Naive thymus-derived CD4-positive, alpha-beta T cell (primary cell): ENCODE data around the gene ICOSLG. TPM values are rescaled to one million over a fixed set of nuclear protein-coding genes. Genes with fewer than 3 reads are reported as not detected.
"Not testable (repeated sequence)": the region's sequence is repeated elsewhere in the genome, so short reads cannot be mapped to it uniquely, and the experiment has no call there.

Experiments
- ATAC-seq: fragments of 150-1000 bp; cut with Tn5 transposase; 2 replicates; pipeline ENCODE4 v1.10.0; 2021; ENCODE audit warnings: mild to moderate bottlenecking, moderate library complexity
- CTCF ChIA-PET: fragments of 350-600 bp; sonication (Branson Sonifier 250); formaldehyde crosslinking; loops from one replicate; lab custom pipeline; 2021; ENCODE audit warnings: antibody characterized with exemption; lab: Charles Lee
- POLR2A ChIA-PET: fragments of 350-600 bp; sonication (Branson Sonifier 250); formaldehyde crosslinking; loops from one replicate; lab custom pipeline; 2021; ENCODE audit warnings: antibody characterized with exemption, inconsistent platforms; lab: Charles Lee
- DNase-seq, 9 donors: peaks; one replicate each; pipeline versions ENCODE4 v3.0.0 to v3.0.0-alpha.2; 2020 to 2022; ENCODE audit warnings: mixed read lengths in 1 of 9
- H3K27ac ChIP-seq: one replicate; pipeline ENCODE4 v1.7.0; 2013; ENCODE audit warnings: mild to moderate bottlenecking, low read depth, low read length, moderate library complexity
- H3K27me3 ChIP-seq, 2 donors: one replicate each; pipeline ENCODE4 v1.7.0; 2013; ENCODE audit warnings: low read length in 2 of 2, mild to moderate bottlenecking in 2 of 2, moderate library complexity in 2 of 2; ENCODE audit not compliant: control insufficient read depth in 2 of 2, insufficient read depth in 2 of 2
- H3K36me3 ChIP-seq, 3 experiments: 1 replicate in 2 of 3; 2 replicates in 1 of 3; pipeline ENCODE4 v1.7.0; 2013; ENCODE audit warnings: low read length in 3 of 3, mild to moderate bottlenecking in 3 of 3, moderate library complexity in 1 of 3; ENCODE audit not compliant: insufficient read depth in 3 of 3, control insufficient read depth in 2 of 3
- H3K4me1 ChIP-seq, 2 donors: one replicate each; pipeline ENCODE4 v1.7.0; 2013; ENCODE audit warnings: low read length in 2 of 2, mild to moderate bottlenecking in 2 of 2, moderate library complexity in 1 of 2; ENCODE audit not compliant: control insufficient read depth in 2 of 2, insufficient read depth in 2 of 2
- H3K4me3 ChIP-seq: 2 replicates; pipeline ENCODE4 v1.7.0; 2013; ENCODE audit warnings: mild to moderate bottlenecking, low read length
- H3K9me3 ChIP-seq, 3 experiments: 1 replicate in 2 of 3; 2 replicates in 1 of 3; pipeline ENCODE4 v1.7.0; 2013; ENCODE audit warnings: low read length in 3 of 3; ENCODE audit not compliant: control insufficient read depth in 2 of 3
- H3K27ac Mint-ChIP-seq, 9 donors: one replicate each; pipeline ENCODE4 v1.8.0; 2020 to 2022; ENCODE audit warnings: mixed read lengths in 9 of 9, mild to moderate bottlenecking in 8 of 9, moderate library complexity in 5 of 9, inconsistent platforms in 2 of 9
- H3K27me3 Mint-ChIP-seq, 5 donors: one replicate each; pipeline ENCODE4 v1.8.0; 2021 to 2022; ENCODE audit warnings: mixed read lengths in 5 of 5, mild to moderate bottlenecking in 1 of 5
- H3K36me3 Mint-ChIP-seq, 5 donors: one replicate each; pipeline ENCODE4 v1.8.0; 2020 to 2022; ENCODE audit warnings: mixed read lengths in 5 of 5, mild to moderate bottlenecking in 3 of 5, inconsistent platforms in 1 of 5
- H3K4me1 Mint-ChIP-seq, 7 donors: one replicate each; pipeline ENCODE4 v1.8.0; 2020 to 2022; ENCODE audit warnings: mixed read lengths in 7 of 7, mild to moderate bottlenecking in 3 of 7, inconsistent platforms in 1 of 7
- H3K4me3 Mint-ChIP-seq, 10 donors: one replicate each; pipeline ENCODE4 v1.8.0; 2020 to 2022; ENCODE audit warnings: mild to moderate bottlenecking in 10 of 10, mixed read lengths in 10 of 10, moderate library complexity in 6 of 10, inconsistent platforms in 2 of 10
- H3K9me3 Mint-ChIP-seq, 11 donors: one replicate each; pipeline ENCODE4 v1.8.0; 2020 to 2022; ENCODE audit warnings: mixed read lengths in 11 of 11, mild to moderate bottlenecking in 4 of 11, inconsistent platforms in 1 of 11, moderate library complexity in 1 of 11
- intact Hi-C, 2 donors: fragments of 100-400 bp; cut with micrococcal nuclease; formaldehyde crosslinking; loops; one replicate each; pipeline ENCODE4 v1.15.1; 2023
- polyA plus RNA-seq, 2 donors: library from polyadenylated mRNA; unstranded; fragments of 300-500 nt; fragmentation: Illumina TruSeq; gene quantifications; one replicate each; pipeline ENCODE4 v1.2.3, GENCODE V29; 2021
- total RNA-seq, 6 experiments: library from RNA in 5 of 6; stranded (reverse) in 5 of 6; gene quantifications; 1 replicate in 5 of 6; 2 replicates in 1 of 6; pipeline ENCODE4 v1.2.3 and lab custom pipeline; 2021 to 2026

The ICOSLG gene
- total and polyA plus RNA-seq, 7 experiments from 2014 or later, result 0.45 to 20.4 (median 4.9) TPM

GRCh38 chr21:44285138-44285992 lies 44.6 kb upstream of the ICOSLG start, which contains the start of gene AIRE:
TSS of gene AIRE (plus strand) at chr21:44285876. CDS start at chr21:44286007, 131 bp downstream.
- Histone ChIP-seq H3K36me3 (no peaks in the 10 kb centered on the region), H3K4me1 (no peaks in the 10 kb centered on the region), H3K9me3 (no peaks in the 10 kb centered on the region), H3K27me3 (no peaks in the 10 kb centered on the region), H3K4me3 (no peak within 1 kb of the TSS), H3K27ac (no peak within 1 kb of the TSS)
- POLR2A ChIA-PET, result no interaction called here
- Mint-ChIP-seq H3K4me1 (peaks cover 0 to 3% (median 0%) of the 10 kb centered on the region in 7 donors), H3K27me3 (peaks cover 0 to 3% (median 0%) of the 10 kb centered on the region in 5 donors), H3K27ac (no peak within 1 kb of the TSS), H3K9me3 (no peaks in the 10 kb centered on the region), H3K4me3 (no peak within 1 kb of the TSS), H3K36me3 (no peaks in the 10 kb centered on the region)
- intact Hi-C loops, result no loop called here
- CTCF ChIA-PET, result no interaction called here
- ATAC-seq (peak; percentile 35), DNase-seq (peak in 1 of 9 donors; percentile 3)

DNA sequence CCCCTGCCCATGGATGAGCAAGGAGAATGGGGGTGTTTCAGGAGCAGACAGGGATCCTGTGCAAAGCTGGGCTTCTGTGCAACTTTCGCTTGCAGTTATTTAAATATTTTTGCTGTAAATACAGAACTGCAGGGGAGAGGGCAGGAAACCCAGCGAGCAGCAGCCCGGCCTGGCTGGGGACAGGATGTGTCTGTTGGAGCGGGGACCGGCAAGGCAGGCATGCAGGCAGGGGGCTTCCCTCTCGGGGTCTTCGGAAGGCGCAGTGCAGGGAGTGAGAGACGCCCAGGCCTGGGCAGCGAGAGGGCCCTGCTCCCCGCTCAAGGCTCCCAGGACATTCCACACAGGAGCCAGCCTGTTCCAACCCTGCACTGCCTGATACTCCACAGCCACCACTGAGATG lies 43.2 kb upstream of the ICOSLG start:
- DNase-seq (peak in 1 of 9 donors; percentile 6), ATAC-seq (no peak)
- POLR2A ChIA-PET, result no interaction called here
- peaks cover 0 to 1% (median 0%) of the 10 kb centered on the region in 7 donors for H3K4me1 Mint-ChIP-seq
- CTCF ChIA-PET, result interaction anchor here (0.6 kb wide), 1 partner anchor 14 kb away, joined by 3 read pairs; no protein-coding TSS in a partner anchor
- no peak overlapping the region for H3K4me3 Mint-ChIP-seq
- Histone ChIP-seq H3K27ac (no peak overlapping the region), H3K36me3 (no peaks in the 10 kb centered on the region), H3K4me1 (no peaks in the 10 kb centered on the region), H3K9me3 (no peaks in the 10 kb centered on the region), H3K4me3 (no peak overlapping the region), H3K27me3 (no peaks in the 10 kb centered on the region)
- no peaks in the 10 kb centered on the region for H3K36me3 Mint-ChIP-seq
- no peak overlapping the region for H3K27ac Mint-ChIP-seq
- H3K27me3 Mint-ChIP-seq, result peaks cover 0 to 3% (median 0%) of the 10 kb centered on the region in 5 donors
- H3K9me3 Mint-ChIP-seq, result no peaks in the 10 kb centered on the region
- intact Hi-C loops, result no loop called here

DNA sequence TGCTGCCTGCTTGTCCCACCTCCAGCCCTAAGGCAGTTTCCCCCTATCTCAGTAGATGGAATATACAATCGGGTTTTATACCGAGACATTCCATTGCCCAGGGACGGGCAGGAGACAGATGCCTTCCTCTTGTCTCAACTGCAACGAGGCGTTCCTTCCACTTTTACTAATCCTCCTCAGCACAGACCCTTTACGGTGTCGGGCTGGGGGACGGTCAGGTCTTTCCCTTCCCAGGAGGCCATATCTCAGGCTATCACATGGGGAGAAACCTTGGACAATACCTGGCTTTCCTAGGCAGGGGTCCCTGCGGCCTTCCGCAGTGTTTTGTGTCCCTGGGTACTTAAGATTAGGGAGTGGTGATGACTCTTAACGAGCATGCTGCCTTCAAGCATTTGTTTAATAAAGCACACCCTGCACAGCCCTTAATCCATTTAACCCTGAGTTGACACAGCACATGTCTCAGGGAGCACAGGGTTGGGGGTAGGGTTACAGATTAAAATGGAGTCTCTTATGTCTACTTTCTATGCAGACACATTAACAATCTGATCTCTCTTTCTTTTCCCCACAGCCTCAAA lies 42.6 kb upstream of the ICOSLG start:
- H3K36me3 Mint-ChIP-seq, intact Hi-C loops, H3K27me3 Mint-ChIP-seq, H3K4me1 ChIP-seq, H3K4me3 ChIP-seq, DNase-seq, H3K4me3 Mint-ChIP-seq, CTCF ChIA-PET, ATAC-seq, H3K36me3 ChIP-seq, H3K27me3 ChIP-seq, H3K9me3 ChIP-seq, H3K27ac ChIP-seq, H3K4me1 Mint-ChIP-seq, H3K9me3 Mint-ChIP-seq, POLR2A ChIA-PET: not testable (repeated sequence)
- H3K27ac Mint-ChIP-seq, result peak overlapping the region in 1 of 9 donors; percentile 22

DNA sequence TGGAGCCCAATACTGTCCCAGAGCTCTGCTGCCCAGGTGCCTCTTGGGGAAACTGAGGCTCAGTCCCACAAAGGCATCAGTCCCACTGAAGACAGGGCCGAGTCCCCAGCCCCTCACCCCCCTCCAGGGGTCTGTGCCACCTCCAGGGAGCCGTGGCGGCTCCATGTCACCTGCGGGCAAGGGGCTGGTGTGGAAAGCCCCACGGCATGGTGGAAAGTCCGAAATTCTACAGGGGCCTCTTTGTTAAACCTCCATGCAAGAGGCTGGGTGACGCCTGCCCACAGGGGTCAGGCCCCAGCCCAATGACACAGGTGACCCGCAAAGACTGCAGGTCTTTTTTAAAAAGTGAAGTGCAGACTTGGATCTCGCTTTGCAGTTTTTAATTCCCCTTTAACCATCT lies 41.6 kb upstream of the ICOSLG start:
- CTCF ChIA-PET, result no interaction called here
- POLR2A ChIA-PET, result no interaction called here
- no peaks in the 10 kb centered on the region for H3K9me3 Mint-ChIP-seq

GRCh38 chr21:44281801-44282200 lies 41.1 kb upstream of the ICOSLG start:
- H3K27ac ChIP-seq, result no peak overlapping the region
- intact Hi-C loops, result no loop called here
- Mint-ChIP-seq H3K27ac (no peak overlapping the region), H3K4me3 (no peak overlapping the region), H3K36me3 (no peaks in the 10 kb centered on the region), H3K4me1 (no peaks in the 10 kb centered on the region), H3K27me3 (peaks cover 0 to 10% (median 0%) of the 10 kb centered on the region in 5 donors), H3K9me3 (no peaks in the 10 kb centered on the region)
- no peaks in the 10 kb centered on the region for H3K27me3 ChIP-seq
- ATAC-seq (no peak), DNase-seq (peak in 1 of 9 donors; percentile 7)
- ChIA-PET POLR2A (interaction anchor here (0.6 kb wide), 1 partner anchor 159 kb away, joined by 3 read pairs; no protein-coding TSS in a partner anchor), CTCF (no interaction called here)
- no peaks in the 10 kb centered on the region for H3K36me3 ChIP-seq
- H3K4me3 ChIP-seq, result no peak overlapping the region
- no peaks in the 10 kb centered on the region for H3K9me3 ChIP-seq
- H3K4me1 ChIP-seq, result no peaks in the 10 kb centered on the region

More for the DNA sequence above, 41.6 kb upstream of the ICOSLG start:
- Mint-ChIP-seq H3K27ac (no peak overlapping the region), H3K36me3 (no peaks in the 10 kb centered on the region), H3K27me3 (peaks cover 0 to 7% (median 0%) of the 10 kb centered on the region in 5 donors), H3K4me1 (no peaks in the 10 kb centered on the region), H3K4me3 (no peak overlapping the region)
- intact Hi-C loops, result no loop called here
- DNase-seq (no peak), ATAC-seq (no peak)
- no peak overlapping the region for H3K4me3 ChIP-seq
- H3K27ac ChIP-seq, result no peak overlapping the region
- no peaks in the 10 kb centered on the region for H3K36me3 ChIP-seq
- no peaks in the 10 kb centered on the region for H3K27me3 ChIP-seq
- H3K9me3 ChIP-seq, result no peaks in the 10 kb centered on the region
- no peaks in the 10 kb centered on the region for H3K4me1 ChIP-seq

DNA sequence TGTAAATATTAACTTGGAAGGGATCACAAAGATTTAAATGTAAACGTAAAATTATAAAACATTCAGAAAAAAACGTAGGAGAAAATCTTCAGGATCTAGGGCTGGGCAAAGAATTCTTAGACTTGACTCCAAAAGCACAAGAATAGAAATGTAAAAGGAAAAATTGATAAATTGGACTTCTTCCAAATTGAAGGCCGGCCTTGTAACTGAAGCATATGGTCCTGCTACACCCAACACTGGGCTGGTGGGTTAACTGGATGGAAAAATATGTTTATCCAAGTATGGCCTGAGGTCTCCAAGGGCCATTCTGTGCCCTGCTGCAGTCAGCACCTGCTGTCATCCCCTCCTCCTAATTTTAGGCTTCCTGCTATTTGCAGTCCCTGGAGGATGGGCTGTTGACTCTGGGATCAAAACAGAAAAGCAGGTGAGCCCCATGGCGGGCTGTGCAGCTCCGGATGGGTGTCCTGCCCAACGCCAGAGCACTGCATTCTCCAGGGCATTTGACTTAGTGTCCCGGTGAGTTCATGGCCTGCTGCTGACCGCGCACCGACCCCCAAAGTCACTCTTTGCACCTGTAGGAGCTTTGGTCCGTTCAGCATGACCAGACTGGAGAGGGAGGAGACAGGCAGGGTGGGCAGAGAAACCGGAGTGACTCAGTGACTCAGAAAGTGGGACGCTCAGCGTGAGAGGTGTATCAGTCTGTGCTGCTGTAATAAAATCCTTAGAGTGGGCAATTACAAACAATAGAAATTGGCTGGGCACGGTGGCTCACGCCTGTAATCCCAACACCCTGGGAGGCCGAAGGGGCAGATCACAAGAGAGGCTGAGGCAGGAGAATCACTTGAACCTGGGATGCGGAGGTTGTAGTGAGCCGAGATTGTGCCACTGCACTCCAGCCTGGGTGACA lies 38.9 kb upstream of the ICOSLG start:
- H3K9me3 ChIP-seq, result no peaks in the 10 kb centered on the region
- no peak overlapping the region for H3K27ac ChIP-seq
- Mint-ChIP-seq H3K27ac (no peak overlapping the region), H3K36me3 (no peaks in the 10 kb centered on the region), H3K27me3 (peaks cover 0 to 22% (median 0%) of the 10 kb centered on the region in 5 donors), H3K4me3 (no peak overlapping the region), H3K9me3 (no peaks in the 10 kb centered on the region), H3K4me1 (no peaks in the 10 kb centered on the region)
- intact Hi-C loops, result no loop called here
- no peaks in the 10 kb centered on the region for H3K27me3 ChIP-seq
- ATAC-seq (no peak), DNase-seq (no peak)
- no peaks in the 10 kb centered on the region for H3K4me1 ChIP-seq
- ChIA-PET CTCF (no interaction called here), POLR2A (no interaction called here)
- H3K36me3 ChIP-seq, result no peaks in the 10 kb centered on the region
- no peak overlapping the region for H3K4me3 ChIP-seq
